Cardiac septum (tissue), 1 donor: Measurements from ENCODE around the gene CACNA1C. TPM values are rescaled to one million over a fixed set of nuclear protein-coding genes. Genes with fewer than 3 reads are reported as not detected.
"Not testable (repeated sequence)": the region's sequence is repeated elsewhere in the genome, so short reads cannot be mapped to it uniquely, and the experiment has no call there.

Source experiments
- DNase-seq: peaks from one replicate; pipeline ENCODE4 v3.0.0-alpha.2; 2020; ENCODE audit warnings: low spot score
- intact Hi-C: fragments of 100-400 bp; cut with DNase I; formaldehyde crosslinking; loops from one replicate; pipeline ENCODE4 v1.14.0; 2022
- total RNA-seq: library from RNA; stranded (reverse); fragmentation: NEBNext Ultra II Directional; extraction: Animal tissue kit (Norgen Biotek cat#: 25700); gene quantifications from one replicate; pipeline ENCODE4 v1.2.1, GENCODE V29; 2021
- donor health status: DM: no; HTN: no; CAD: no.

CACNA1C gene
- total RNA-seq, 1 donor from 2014 or later: 182 TPM

DNA sequence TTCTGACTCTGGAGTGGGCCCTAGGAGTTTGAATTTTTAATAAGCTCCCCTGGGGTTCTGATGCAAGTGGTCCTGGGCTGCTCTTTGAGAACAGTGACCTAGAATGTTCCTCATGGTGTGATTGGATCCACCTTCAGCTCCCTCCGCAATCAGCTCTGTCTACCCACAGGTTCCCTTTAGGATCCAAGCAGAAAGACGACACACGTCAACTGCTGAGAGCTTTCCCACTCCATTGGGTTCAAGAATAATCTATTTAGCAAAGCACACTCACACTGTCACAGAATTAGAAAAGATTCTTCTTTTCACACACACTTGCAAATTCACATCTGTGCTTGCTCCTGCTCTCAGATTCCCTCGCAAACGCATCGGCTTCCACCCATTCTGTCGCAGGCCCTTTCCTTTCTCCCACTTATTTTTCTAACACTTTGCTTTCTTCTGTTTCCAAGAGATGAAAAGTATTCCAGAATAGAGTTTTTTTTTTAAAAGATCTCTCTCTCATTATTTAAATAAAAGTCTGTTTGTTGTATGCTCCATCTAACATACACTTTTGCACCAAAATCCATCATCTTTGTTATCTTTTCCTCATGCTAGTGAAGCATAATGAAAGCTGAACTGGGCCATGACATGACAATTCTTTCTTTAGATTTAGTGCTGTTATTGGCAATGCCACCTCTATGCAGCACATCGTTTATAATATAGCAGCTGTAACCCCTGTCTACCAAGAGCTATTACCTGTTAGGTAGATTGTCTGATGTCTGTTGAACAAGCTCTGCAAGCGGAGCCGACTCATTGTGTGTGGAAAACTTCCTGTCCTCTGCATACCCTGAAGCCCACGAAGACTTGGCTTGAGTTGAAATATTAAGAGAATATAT is 73.1 kb downstream of the CACNA1C start:
- peak; percentile 39 for DNase-seq
- intact Hi-C loops: no loop called here

- intact Hi-C loops: no loop called here
- DNase-seq: peak; percentile 59
Observed at GRCh38 chr12:2126676-2127406, 74.1 kb downstream of the CACNA1C start.

GRCh38 chr12:2129076-2129475 is 76.3 kb downstream of the CACNA1C start:
- DNase-seq: peak; percentile 20
- intact Hi-C loops: no loop called here

DNA sequence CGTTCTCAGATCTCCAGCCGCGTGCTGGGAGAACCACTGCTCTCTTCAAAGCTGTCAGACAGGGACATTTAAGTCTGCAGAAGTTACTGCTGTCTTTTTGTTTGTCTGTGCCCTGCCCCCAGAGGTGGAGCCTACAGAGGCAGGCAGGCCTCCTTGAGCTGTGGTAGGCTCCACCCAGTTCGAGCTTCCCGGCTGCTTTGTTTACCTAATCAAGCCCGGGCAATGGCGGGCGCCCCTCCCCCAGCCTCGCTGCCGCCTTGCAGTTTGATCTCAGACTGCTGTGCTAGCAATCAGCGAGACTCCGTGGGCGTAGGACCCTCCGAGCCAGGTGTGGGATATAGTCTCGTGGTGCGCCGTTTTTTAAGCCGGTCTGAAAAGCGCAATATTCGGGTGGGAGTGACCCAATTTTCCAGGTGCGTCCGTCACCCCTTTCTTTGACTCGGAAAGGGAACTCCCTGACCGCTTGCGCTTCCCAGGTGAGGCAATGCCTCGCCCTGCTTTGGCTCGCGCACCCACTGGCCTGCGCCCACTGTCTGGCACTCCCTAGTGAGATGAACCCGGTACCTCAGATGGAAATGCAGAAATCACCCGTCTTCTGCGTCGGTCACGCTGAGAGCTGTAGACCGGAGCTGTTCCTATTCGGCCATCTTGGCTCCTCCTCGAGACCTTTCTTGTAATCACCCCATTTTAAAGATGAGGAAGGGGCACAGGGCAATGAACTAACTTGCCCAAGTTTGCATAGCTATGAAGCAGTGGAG is 83.1 kb downstream of the CACNA1C start:
- intact Hi-C loops: not testable (repeated sequence)

DNA sequence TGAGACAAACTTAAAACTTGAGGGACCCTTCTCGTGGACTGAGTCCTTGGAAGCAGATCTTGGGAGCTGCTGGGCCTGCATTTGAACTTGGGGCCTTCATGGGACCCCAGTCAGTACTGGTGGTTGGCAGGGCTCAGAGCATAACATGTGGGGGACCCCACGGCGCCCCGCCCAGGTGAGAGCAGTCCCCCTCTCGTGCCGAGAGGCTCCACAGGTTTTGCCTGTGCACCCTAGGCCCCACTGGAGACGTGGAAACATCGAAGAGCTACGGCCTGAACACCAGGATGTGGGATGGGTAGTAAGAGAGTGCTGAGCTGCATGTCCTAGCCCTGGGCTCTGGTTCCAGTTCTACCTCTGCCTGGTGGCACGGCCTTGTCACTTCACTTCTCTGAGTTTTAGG is 84.1 kb downstream of the CACNA1C start:
- no peak for DNase-seq
- intact Hi-C loops: no loop called here

More for the DNA sequence above, 83.1 kb downstream of the CACNA1C start:
- not testable (repeated sequence) for DNase-seq

GRCh38 chr12:2137711-2138110 is 84.9 kb downstream of the CACNA1C start:
- intact Hi-C loops: no loop called here
- no peak for DNase-seq

DNA sequence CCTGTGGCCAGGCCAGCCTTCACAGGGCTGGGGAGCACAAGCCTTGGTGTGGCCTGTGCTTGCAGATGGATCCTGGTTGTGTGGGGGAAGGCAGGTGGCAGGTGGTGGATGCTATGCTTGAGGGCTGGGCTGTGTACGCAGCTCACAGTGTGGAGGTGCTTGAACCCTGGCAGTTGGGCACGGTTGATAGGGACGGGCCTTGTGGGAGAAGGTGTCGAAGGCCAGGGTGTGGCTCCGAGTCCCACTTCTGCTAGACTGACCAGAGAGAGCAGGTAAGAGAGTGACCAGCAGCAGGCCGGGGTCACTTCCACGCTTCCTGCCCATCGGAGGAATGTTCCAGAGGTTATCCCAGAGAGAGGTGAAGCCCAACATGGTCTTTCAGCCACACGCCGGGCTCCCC is 85.5 kb downstream of the CACNA1C start:
- intact Hi-C loops: no loop called here
- no peak for DNase-seq

DNA sequence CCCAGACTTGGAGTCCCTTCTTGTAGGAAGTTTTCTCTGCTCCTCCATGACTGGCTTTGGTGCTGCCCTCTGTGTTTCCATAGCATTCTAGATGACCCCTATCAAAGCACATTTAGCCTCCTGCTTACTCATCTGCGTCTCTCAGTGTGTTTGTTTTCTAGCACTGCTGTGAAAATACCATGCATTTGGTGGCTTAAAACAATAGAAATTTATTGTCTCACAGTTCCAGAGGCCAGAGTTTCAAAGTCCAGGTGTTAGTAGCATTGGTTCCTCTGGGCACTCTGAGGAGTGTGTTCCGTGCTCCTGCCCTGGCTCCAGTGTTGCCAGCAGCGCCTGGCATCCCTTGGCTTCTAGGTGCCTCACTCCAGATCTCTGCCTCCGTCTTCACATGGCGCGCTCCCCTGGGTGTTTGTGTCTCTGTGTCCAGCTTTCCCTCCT is 86.1 kb downstream of the CACNA1C start:
- peak; percentile 51 for DNase-seq
- intact Hi-C loops: no loop called here

DNA sequence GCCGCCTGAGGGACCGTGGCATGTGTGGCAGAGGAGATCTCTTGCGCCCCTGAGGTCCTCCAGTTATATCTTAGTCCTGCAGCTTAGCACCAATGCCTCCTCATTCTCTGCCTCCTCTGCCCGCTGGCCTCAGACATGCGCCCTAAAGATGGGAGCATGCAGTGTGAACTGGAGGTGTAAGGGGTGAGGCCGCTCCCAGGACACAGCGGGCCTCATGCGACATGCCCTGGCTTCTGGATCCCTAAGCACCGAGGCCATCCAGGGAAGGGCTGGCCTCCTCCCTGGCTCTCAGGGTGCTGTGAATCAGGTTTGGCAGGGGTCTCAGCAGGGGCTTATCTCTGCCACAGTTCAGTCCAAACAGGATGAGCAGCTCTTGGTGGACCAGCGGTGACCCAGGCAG is 86.9 kb downstream of the CACNA1C start:
- intact Hi-C loops: no loop called here
- no peak for DNase-seq

GRCh38 chr12:2140858-2141519 is 88.2 kb downstream of the CACNA1C start:
- no peak for DNase-seq
- intact Hi-C loops: no loop called here

- intact Hi-C loops: no loop called here
- DNase-seq: no peak
Observed at GRCh38 chr12:2142068-2142467, 89.3 kb downstream of the CACNA1C start.

- DNase-seq: no peak
- intact Hi-C loops: no loop called here
Observed at GRCh38 chr12:2144951-2145350, 92.2 kb downstream of the CACNA1C start.

DNA sequence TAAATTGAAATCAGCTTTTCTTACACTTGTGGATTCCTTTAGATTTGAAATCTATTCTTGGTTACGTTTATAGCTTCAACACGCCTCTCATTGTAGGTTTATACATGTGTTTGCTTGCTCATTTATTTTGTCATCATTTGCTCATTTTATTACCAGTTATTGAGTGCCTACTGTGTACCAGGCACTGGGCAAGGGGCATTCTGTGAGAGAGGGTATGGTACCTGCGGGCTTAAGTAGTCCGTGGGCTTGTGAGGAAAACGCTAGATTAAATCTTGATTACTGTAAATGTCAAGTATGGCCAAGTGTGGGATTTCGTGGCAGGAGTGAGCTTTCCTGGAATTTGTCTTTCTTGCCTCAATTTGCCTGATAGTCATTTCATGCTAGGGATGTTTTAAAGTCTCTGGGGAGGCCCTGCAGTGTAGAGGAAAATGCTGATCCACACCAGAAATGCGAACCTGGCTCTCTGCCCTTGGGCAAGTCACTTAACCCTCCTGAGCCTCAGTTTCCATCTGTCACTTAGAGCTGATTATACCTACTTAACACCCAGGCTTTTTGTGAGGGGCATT is 92.7 kb downstream of the CACNA1C start:
- intact Hi-C loops: no loop called here

DNA sequence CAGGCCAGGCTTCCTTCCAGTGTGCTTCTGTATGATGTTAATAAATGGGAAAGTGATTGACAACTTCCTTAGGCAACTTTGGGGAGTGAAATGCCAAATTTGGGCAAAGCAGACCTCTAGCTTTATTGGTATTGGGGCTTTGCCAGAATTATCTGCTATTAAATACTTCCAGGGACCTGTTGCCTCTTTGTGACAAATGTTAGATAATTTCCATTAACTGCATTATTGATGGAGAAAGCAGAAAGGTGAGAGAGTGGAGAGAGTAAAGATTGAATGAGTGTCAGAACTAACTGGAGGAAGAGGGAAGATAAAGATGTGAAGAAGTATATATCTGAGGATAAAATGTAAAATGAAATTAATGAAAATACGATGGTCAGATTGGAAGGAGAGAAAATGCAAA is 94.5 kb downstream of the CACNA1C start:
- intact Hi-C loops: no loop called here
- no peak for DNase-seq

More for the DNA sequence above, 92.7 kb downstream of the CACNA1C start:
- DNase-seq: no peak

- intact Hi-C loops: no loop called here
- DNase-seq: no peak
Observed at GRCh38 chr12:2149091-2149490, 96.3 kb downstream of the CACNA1C start.

DNA sequence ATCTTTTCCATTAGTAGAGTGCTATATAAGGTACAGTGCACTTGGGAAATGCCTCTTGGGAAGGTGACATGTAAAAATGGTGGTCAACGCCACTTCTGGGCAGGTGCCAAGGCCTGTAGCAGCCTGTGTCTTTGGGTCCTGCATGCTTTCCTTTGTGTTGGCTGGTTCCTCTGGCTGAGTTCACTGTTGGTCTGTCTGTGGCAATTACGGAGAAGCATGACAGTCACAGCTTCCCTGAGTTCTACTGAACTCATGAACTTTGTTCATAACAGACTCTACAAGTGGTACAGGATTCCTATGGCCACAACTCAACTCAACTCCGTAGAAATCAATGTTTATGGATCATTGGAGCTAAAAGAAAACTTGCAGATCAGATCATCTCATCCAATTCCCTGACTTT is 98.0 kb downstream of the CACNA1C start:
- intact Hi-C loops: loop anchor here (5.0 kb wide), 1 partner anchor 74 kb away; no protein-coding TSS in a partner anchor
- DNase-seq: no peak

GRCh38 chr12:2151391-2151790 is 98.6 kb downstream of the CACNA1C start:
- intact Hi-C loops: loop anchor here (5.0 kb wide), 1 partner anchor 74 kb away; no protein-coding TSS in a partner anchor
- no peak for DNase-seq

GRCh38 chr12:2152134-2152533 is 99.3 kb downstream of the CACNA1C start:
- DNase-seq: no peak
- intact Hi-C loops: loop anchor here (5.0 kb wide), 1 partner anchor 75 kb away; no protein-coding TSS in a partner anchor

GRCh38 chr12:2154050-2154449 is 101.3 kb downstream of the CACNA1C start:
- intact Hi-C loops: loop anchor here (5.0 kb wide), 1 partner anchor 77 kb away; no protein-coding TSS in a partner anchor
- DNase-seq: no peak
